ENCODE data around the gene RHBDD2.
"Not testable (repeated sequence)": the region's sequence is repeated elsewhere in the genome, so short reads cannot be mapped to it uniquely, and the experiment has no call there.

Gene RHBDD2

GRCh38 chr7:75866489-75867389 lies 12.1 kb upstream of the RHBDD2 start:
- DNase-seq (ENCODE audit: low spot score): peak; percentile 57

GRCh38 chr7:75867390-75867717 lies 11.5 kb upstream of the RHBDD2 start:
- no peak for DNase-seq (ENCODE audit: low spot score)

GRCh38 chr7:75868153-75868552 lies 10.7 kb upstream of the RHBDD2 start:
- DNase-seq (ENCODE audit: low spot score): no peak

DNA sequence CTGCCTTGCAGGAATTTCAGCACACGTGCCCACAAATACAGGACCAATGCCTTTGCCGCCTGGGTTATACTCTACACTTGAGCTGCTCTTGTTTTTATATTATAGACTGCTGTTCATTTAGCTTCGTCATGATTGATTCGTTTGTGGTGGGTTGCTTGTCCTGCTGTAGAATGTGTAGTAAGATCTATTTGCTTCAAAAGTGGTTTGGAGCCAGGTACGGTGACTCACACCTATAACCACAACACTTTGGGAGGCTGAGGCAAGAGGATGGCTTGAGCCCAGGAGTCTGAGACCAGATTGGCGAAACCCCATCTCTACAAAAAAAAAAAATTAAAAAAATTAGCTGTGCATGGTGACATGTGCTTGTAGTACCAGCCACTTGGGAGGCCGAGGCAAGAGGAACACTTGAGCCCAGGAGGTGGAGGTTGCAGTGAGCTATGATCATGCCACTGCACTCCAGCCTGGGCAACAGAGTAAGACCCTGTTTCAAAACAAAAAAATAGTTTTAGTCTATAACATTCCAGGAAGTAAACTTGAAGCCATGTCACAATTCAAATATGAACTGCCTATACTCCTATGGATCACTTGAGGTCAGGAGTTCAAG lies 9.0 kb upstream of the RHBDD2 start:
- peak; percentile 14 for DNase-seq (ENCODE audit: low spot score)

GRCh38 chr7:75870557-75871161 lies 8.2 kb upstream of the RHBDD2 start:
- no peak for DNase-seq (ENCODE audit: low spot score)

DNA sequence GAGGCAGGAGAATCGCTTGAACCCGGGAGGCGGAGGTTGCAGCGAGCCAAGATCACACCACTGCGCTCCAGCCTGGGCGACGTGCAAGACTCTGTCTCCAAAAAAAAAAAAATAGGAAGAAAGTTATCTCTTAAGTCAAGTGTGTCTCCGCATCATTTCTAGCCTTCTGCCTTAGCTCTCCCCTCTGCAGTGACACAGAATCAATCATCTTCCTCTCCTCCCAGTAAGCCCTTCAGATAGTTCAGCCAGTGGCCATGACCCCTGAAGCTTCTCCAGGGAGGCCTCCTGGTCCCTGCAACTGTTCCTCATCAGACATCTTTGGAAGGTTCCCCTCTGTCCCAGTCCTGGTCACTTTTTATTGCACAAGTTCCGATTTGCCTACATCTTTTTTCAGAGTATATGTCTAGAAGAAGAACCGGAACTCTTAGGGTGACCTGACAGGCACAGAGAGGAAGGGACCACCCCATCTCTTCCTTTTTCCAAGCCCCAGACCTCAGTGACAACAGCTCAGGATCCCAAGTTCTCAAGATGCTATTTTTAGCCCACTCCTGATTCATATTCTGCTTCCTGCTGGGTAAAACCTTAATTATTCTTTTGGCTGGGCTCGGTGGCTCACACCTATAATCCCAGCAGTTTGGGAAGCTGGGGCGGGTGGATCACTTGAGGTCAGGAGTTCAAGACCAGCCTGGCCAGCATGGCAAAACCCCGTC lies 6.6 kb upstream of the RHBDD2 start:
- no peak for DNase-seq (ENCODE audit: low spot score)

DNA sequence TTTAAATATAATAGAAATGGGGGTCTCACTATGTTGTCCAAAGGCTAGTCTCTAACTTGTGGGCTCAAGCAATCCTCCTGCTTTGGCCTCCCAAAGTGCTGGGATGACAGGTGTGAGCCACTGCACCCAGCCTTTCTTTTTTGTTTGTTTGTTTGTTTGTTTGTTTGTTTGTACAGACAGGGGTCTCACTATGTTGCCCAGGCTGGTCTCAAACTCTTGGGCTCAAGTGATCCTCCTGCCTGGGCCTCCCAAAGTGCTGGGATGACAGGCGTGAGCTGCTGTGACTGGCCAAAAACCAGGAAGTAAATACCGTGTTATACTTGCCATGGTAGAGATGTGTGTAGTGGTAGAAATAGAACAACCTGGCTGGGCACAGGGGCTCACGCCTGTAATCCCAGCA lies 4.7 kb upstream of the RHBDD2 start:
- not testable (repeated sequence) for DNase-seq (ENCODE audit: low spot score)

DNA sequence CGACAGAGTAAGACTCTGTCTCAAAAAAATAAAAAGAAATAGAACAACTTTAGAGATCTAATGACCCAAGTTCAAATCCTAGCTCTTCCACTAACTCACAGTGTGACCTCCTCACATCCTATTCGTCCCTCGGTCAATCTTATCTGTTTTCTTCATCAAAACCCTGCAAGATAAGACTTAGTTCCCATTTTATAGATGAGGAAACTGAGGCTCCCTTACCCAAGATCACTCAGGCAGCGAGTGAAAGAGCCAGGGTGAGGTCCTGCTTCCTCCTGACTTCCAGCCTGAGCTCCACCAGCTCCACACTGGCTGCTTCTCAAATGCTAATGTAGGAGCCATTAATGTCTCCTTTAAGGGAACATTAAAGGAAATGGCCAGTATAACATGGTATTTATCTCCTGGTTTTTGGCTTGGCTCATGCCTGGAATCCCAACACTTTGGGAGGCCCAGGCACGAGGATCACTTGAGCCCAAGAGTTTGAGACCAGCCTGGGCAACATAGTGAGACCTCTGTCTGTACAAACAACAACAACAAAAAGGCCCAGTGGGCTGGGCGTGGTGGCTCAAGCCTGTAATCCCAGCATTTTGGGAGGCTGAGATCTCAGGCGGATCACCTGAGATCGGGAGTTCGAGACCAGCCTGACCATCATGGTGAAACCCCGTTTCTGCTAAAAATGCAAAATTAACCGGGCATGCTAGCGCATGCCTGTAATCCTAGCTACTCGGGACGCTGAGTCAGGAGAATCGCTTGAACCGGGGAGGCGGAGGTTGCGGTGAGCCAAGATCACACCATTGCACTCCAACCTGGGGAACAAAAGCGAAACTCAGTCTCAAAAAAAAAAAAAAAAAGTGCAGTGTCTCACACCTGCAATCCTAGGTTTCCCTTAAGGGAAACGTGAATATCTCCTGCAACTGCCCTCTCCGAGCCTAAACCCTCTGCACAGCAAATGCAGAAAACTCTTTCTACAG lies 3.4 kb upstream of the RHBDD2 start:
- no peak for DNase-seq (ENCODE audit: low spot score)

- no peak for DNase-seq (ENCODE audit: low spot score)
These were observed 2.5 kb upstream of the RHBDD2 start for GRCh38 chr7:75876126-75876881.

DNA sequence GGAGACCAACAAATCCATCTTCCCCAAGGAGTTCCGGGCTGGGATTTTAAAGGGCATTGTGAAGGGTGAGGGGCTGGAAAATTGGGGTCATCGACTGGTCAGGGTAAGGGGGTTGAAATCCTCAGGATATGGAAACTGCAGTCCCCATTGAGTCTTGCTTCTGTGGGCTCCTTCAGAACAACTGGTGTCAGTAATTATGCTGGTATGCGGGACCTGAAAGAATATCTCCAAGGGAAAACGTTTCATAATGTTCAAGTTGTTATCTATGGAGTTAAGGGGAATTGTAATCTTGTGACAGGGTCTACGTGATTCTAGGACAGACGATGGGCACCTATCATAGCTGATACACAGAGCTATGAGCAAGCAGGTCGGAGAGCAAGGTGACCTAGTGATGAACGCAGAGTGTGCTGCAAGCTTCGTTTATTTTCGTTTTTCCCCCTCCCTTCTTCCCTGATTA lies 494 bp upstream of the RHBDD2 start:
- no peak for DNase-seq (ENCODE audit: low spot score)

DNA sequence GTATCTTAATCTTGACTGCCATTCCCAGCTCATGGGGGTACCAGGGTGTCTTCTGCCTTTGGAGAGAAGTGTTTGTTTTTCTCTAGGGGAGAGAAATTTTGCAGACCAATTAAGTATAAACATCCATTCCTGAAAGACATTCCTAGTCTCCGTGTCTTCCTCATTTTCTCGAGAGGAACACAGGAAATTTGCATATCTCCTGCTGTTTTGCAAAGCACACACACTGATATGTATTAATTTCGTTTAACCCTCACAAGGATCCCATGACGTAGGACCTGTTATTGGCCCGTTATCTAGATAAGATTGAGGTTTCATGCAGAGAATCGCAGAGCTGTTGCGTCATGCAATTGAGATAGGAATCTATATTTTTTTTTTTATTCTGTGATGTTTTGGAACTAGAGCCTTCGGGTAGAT lies 944 bp downstream of the RHBDD2 start:
- DNase-seq (ENCODE audit: low spot score): peak; percentile 53

GRCh38 chr7:75880242-75880641 lies 1.4 kb downstream of the RHBDD2 start:
- DNase-seq (ENCODE audit: low spot score): no peak

- no peak for DNase-seq (ENCODE audit: low spot score)
These were observed 2.7 kb downstream of the RHBDD2 start for GRCh38 chr7:75881436-75882095.

GRCh38 chr7:75883265-75883824 lies 4.5 kb downstream of the RHBDD2 start:
- not testable (repeated sequence) for DNase-seq (ENCODE audit: low spot score)

- no peak for DNase-seq (ENCODE audit: low spot score)
These were observed 5.6 kb downstream of the RHBDD2 start for GRCh38 chr7:75884476-75884875.

DNA sequence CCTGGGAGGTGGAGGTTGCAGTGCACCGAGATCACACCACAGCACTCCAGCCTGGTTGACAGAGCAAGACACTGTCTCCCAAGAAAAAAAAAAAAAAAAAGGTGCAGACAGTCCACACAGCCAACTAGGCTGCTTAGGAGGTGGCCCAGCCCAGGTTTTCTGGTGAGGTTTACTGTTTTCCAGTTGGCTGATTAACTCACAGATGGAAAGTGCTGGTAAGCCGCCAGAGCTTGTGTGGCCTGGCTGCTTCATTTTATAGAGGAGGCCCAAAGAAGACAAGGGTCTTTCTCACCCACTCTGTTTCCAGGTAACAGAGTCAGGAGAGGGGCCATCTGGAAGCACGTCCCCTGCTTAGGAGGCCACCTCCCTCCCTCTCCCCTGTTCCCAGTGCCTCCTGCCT lies 6.2 kb downstream of the RHBDD2 start:
- DNase-seq (ENCODE audit: low spot score): no peak

DNA sequence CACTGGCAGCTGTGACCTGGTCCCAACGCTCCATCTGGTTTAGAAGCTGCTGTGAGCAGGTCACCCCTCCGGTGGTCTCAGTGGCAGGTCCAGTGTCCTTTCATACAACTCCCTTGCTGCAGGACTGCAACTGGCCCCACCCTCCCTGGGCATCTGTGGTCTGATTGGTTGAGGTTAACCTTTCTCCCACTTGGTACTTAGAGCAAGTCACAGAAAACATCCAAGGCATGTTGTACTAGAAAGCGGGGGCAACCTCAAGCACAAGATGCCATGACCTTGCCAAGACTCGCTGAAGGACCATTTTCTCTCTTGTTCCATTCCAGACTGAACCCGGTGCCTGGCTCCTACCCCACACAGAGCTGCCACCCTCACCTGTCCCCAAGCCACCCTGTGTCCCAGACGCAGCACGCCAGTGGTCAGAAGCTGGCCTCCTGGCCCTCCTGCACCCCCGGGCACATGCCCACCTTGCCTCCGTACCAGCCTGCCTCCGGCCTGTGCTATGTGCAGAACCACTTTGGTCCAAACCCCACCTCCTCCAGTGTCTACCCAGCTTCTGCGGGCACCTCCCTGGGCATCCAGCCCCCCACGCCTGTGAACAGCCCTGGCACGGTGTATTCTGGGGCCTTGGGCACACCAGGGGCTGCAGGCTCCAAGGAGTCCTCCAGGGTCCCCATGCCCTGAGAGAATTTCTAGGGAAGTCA lies 9.0 kb downstream of the RHBDD2 start:
- no peak for DNase-seq (ENCODE audit: low spot score)

DNA sequence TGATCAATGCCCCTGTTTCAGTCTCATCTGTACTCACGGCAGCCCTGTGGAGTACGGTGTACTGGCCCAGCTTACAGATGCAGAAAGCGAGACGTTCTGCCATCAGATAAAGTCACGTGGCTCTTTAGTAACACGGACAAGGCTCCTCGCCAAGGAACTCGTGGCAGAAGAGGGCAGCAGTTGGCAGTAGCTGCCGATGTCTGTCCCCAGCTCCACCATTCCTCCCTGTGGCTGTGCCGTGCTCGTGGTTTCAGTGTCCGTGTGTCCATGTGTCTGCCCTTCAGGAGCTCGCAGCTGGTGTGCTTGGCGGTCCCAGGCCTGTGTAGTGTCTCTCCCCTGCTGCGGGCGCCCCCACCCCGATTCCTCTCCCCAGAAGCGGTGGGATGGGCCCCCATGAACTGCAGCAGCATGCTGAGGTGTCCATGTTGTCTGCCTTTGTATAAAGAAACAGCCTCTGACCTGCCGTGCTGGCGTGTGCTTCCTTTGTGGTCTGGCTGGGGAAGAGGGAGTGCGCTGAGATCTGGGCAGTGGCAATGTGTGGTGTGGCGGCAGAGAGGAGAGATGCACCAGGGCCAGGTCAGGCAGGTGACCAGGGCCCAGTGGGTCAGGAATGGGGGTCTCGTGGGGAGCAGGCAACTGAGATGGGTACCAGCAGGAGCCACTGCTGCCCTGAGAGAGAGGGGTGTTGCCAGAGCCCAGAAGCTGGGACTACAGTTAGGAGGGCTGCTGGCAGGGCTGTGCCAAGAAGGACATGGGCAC lies 9.8 kb downstream of the RHBDD2 start:
- DNase-seq (ENCODE audit: low spot score): no peak
